Measurements from ENCODE around the gene ABCA1. TPM values are rescaled to one million over a fixed set of nuclear protein-coding genes. Genes with fewer than 3 reads are reported as not detected.

The ABCA1 gene
- total RNA-seq, 1 donor from 2014 or later: 20.8 TPM

- TF ChIP-seq, protein P1, sequence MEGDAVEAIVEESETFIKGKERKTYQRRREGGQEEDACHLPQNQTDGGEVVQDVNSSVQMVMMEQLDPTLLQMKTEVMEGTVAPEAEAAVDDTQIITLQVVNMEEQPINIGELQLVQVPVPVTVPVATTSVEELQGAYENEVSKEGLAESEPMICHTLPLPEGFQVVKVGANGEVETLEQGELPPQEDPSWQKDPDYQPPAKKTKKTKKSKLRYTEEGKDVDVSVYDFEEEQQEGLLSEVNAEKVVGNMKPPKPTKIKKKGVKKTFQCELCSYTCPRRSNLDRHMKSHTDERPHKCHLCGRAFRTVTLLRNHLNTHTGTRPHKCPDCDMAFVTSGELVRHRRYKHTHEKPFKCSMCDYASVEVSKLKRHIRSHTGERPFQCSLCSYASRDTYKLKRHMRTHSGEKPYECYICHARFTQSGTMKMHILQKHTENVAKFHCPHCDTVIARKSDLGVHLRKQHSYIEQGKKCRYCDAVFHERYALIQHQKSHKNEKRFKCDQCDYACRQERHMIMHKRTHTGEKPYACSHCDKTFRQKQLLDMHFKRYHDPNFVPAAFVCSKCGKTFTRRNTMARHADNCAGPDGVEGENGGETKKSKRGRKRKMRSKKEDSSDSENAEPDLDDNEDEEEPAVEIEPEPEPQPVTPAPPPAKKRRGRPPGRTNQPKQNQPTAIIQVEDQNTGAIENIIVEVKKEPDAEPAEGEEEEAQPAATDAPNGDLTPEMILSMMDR (conservative IDR thresholded peaks at IDR 0.05): no peak
- DNase-seq (ENCODE audit: extremely low spot score, unreplicated experiment): no peak
- H3K9me3 Mint-ChIP-seq: no peaks in the 10 kb centered on the region
- no peaks in the 10 kb centered on the region for H3K36me3 Mint-ChIP-seq
- H3K4me3 Mint-ChIP-seq: peak overlapping the region; percentile 26
- H3K27ac Mint-ChIP-seq: no peak overlapping the region
- peaks cover 3% of the 10 kb centered on the region for H3K27me3 Mint-ChIP-seq
- H3K4me1 Mint-ChIP-seq (ENCODE audit: unreplicated experiment): peaks cover 11% of the 10 kb centered on the region
These were observed 181.7 kb downstream of the ABCA1 start for GRCh38 chr9:104746285-104746684.

DNA sequence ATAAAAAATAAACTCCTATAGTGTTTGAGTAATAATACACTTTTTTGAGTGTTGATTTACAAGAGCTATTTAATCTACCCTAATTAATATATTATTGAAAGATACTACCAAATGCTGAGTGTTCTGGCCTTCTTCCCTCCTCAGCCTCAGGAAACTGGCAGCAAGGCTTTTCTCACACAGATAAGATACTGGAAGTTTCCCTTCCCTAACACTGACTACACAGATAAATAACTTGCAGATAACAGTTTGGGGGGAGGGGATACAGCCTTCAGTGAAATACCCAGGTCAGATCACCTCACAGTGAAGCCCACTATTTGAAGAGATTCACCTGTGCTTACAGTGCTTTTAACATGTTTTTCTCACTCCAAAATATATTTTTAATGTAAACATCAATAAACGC is 182.1 kb downstream of the ABCA1 start:
- TF ChIP-seq, protein P1 (conservative IDR thresholded peaks at IDR 0.05): no peak
- no peaks in the 10 kb centered on the region for H3K9me3 Mint-ChIP-seq
- H3K36me3 Mint-ChIP-seq: no peaks in the 10 kb centered on the region
- H3K27ac Mint-ChIP-seq: no peak overlapping the region
- H3K4me3 Mint-ChIP-seq: peak overlapping the region; percentile 53
- peaks cover 11% of the 10 kb centered on the region for H3K4me1 Mint-ChIP-seq (ENCODE audit: unreplicated experiment)
- DNase-seq (ENCODE audit: extremely low spot score, unreplicated experiment): no peak
- H3K27me3 Mint-ChIP-seq: peaks cover 3% of the 10 kb centered on the region

DNA sequence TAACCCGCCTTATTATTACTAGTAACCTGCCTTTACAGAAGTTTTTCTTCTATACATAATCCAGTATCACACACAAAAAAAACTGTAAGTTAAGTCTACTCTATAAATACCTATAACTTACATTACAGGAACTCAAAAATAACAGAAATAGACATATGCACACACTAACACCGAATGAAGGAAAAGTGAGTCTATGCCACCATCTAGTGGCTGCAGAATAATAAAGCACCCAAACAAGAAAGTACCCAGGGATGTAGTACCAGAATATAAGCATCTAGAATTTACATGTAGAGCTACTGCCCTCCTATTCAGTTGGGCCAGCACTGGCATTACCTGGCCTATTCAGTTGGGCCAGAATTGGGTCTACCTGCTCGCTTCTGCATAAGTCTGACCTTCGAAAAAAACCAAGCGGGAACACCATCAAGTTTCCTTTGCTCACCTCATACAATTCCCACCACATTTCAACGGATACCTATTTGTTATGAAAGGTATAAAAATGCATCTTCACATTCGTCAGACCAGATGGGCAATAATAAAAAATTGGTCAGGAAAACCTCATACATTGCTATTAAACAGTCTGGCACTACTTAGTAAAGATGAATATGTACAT is 184.5 kb downstream of the ABCA1 start:
- no peaks in the 10 kb centered on the region for H3K36me3 Mint-ChIP-seq
- TF ChIP-seq, protein P1 (conservative IDR thresholded peaks at IDR 0.05): peak; percentile 87
- no peak for DNase-seq (ENCODE audit: extremely low spot score, unreplicated experiment)

GRCh38 chr9:104740621-104741020 is 187.3 kb downstream of the ABCA1 start:
- no peaks in the 10 kb centered on the region for H3K9me3 Mint-ChIP-seq
- no peak overlapping the region for H3K27ac Mint-ChIP-seq
- DNase-seq (ENCODE audit: extremely low spot score, unreplicated experiment): no peak
- TF ChIP-seq, protein P1 (conservative IDR thresholded peaks at IDR 0.05): no peak
- peaks cover 4% of the 10 kb centered on the region for H3K4me1 Mint-ChIP-seq (ENCODE audit: unreplicated experiment)
- H3K27me3 Mint-ChIP-seq: no peaks in the 10 kb centered on the region
- no peaks in the 10 kb centered on the region for H3K36me3 Mint-ChIP-seq
- no peak overlapping the region for H3K4me3 Mint-ChIP-seq

More for the DNA sequence above, 184.5 kb downstream of the ABCA1 start:
- Mint-ChIP-seq H3K9me3 (no peaks in the 10 kb centered on the region), H3K4me3 (no peak overlapping the region), H3K27me3 (peaks cover 3% of the 10 kb centered on the region), H3K4me1 (ENCODE audit: unreplicated experiment) (peaks cover 8% of the 10 kb centered on the region), H3K27ac (no peak overlapping the region)

DNA sequence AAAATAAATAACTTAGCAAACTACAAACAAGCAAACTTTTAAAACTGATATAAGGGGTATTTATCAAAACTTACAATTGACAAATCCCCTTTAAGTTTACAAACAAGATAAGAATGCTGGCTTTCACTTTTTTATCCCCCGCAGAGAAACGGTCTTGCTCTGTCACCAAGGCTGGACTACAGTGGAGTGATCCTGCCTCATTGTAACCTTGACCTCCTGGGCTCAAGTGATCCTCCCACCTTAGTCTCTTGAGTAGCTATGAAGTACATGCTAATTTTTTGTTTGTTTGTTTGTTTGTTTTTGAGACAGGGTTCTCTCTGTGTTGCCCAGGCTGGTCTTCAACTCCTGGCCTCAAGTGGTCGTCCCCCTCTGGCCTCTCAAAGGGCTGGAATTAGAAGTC is 189.5 kb downstream of the ABCA1 start:
- no peak for DNase-seq (ENCODE audit: extremely low spot score, unreplicated experiment)
- Mint-ChIP-seq H3K4me3 (no peak overlapping the region), H3K27me3 (no peaks in the 10 kb centered on the region), H3K4me1 (ENCODE audit: unreplicated experiment) (peaks cover 4% of the 10 kb centered on the region), H3K36me3 (no peaks in the 10 kb centered on the region), H3K9me3 (no peaks in the 10 kb centered on the region), H3K27ac (no peak overlapping the region)
- TF ChIP-seq, protein P1 (conservative IDR thresholded peaks at IDR 0.05): no peak

Other genes starting within 250 kb of the ABCA1 start
- gene OR13D1, start 233.6 kb downstream of the ABCA1 start, total RNA-seq (ENCODE audit: low replicate concordance): not detected in 2 replicates
- 17.1 and 25.6 TPM in 2 replicates for gene NIPSNAP3A, start 180.5 kb downstream of the ABCA1 start, total RNA-seq (ENCODE audit: low replicate concordance)
- 2.3 and 3.3 TPM in 2 replicates for gene NIPSNAP3B, start 164.0 kb downstream of the ABCA1 start, total RNA-seq (ENCODE audit: low replicate concordance)